Colon (tissue), 2 donors: Measurements from ENCODE around the gene ARL13A.
"Not testable (repeated sequence)": the region's sequence is repeated elsewhere in the genome, so short reads cannot be mapped to it uniquely, and the experiment has no call there.

Experiments
- FAIRE-seq: peaks from 2 replicates; lab custom pipeline; 2012; peaks lifted over from hg19 to GRCh38; lab: Jason Lieb, UNC
- donor health status: control.
- donor health status: control.

Gene ARL13A

DNA sequence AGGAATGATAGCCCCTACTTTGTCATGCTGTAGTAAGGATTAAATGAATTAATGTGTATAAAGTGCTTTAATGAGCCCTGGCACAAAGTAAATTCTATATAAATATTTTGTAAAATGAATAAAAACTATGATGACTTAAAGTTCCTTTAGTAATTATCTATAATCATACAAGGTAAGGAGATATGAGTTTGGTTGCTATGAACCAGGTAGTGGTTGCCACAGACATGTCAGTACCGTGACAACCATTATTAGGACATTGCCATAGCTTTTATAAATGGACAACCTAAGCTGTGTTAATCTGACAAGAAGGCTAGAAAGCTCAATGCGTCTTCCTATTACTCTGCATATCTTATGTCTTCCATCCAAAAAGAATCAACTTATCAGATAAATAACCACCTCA, at the start of gene ARL13A:
ARL13A (plus strand) TSS at position 301 of the 400 bp plus-strand sequence. CDS start 3,982 bp downstream, outside the sequence.
- FAIRE-seq = no peak

- no peak for FAIRE-seq
These were observed 45.1 kb upstream of the ARL13A start for GRCh38 chrX:100924375-100924774.

DNA sequence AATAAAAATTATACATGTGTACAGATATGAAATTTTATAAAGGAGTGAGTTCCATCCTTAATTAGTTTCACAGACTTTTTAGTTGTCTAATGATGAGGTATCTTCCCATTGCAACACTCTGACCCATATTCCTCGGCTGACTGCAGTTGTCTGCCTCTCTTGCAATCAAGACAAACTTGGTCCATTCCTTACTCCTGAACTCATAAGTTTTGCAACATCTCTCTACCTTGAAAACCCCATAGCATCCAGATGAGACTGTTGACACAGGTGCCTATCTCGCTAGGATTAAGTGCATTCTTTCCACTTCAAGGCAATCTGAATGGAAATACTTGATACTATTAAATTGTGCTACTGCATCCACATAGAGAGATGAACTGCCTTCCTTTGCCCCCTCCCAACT, 43.1 kb upstream of the ARL13A start:
- no peak for FAIRE-seq

DNA sequence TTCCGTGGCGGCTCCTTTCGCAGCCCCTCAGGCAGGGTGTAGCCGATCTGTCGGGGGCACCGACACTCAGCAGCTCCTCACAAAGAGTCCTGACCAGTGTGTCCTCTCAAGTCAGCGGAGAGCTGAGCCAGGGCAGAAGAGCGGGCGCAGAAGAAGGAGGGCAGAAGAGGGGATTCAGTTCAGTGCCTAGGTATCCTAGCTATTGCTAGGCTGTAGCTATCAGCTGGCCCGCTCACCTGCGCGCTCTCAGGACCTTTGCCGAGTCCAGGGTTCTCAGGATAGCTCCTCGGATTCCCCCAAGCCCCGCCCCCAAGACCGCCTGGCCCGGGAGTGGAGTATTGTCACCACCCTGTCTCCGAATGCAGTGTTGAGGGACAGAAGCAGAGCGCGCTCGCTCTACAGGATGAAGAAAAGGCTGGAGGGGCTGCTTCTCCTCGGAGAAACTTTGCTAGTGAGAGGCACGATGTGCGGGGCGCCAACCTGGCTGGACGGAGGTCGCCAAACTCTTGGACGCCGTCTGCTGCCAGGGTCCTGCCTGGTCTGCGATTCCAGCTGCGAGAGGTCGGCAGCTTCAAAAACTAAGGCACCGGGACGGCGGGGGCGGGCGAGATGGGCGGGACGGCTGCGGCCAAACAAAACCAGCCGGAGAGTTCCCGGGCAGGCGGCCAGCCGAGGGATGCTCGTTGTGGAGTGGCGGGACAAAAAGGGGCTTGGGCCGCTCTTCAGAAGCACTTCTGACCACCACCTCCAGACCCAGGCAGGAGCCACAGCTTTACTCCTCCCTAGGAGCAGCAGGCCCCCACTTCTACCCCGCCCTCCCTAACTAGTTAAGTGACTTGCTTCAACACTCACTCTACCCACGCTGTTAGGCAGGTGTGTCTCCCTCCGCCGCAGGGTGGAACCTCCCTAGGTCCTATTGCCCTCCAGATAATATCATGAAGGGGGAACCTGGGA, 40.6 kb upstream of the ARL13A start, which contains the start of gene XKRX:
XKRX (minus strand) TSS at position 258 of the 954 bp plus-strand sequence. CDS start 613 bp downstream, outside the sequence.
- FAIRE-seq = no peak

DNA sequence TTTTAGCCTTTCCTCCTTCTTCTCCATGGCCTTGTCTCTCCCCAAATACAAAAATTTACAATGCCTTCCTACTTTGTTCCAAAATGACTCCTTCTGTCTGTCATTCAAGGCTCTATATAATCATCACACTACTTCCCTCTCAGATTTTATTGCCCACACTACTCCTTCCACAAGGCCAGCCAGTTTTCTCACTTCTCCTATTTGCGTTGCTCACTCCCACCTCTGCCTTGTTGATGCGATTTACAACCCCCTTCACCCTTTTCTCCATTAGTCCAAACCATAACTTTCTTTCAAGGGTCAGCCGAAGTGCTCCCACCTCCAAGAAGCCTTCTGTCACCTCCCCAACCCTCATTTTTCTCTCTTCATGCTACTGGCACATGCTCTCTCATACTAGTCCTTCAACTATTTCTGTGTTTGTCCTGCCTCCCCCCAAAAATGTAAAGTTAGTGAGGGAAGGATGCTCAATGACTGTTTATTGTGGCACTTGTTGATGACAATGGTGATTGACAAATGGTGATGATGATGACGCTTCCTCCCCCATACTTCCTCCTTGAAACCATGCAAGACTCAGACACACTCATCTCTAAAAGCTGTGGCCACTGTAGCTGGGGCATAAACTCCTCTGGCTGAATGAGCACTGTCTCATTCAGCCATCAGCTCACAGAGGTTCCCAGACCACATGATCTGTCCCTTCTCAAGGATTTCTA, 38.1 kb upstream of the ARL13A start:
- no peak for FAIRE-seq

DNA sequence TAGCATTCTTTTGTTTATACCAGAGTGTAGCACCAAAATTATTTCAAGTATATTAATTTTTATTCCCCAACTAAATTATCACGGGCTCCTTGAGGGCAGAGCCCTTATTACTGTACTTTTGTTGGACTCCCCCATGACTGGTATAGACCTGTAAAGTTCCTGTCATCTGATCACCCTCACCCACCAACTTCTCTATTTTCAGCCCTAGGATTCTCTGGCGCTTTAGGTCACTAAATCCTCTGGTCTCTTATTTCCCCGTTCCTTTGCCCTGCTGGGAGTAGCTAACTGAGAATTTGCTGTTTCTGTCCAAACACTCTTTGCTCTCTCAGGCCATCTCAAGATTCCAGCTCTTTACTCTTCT, 37.6 kb upstream of the ARL13A start:
- FAIRE-seq = no peak

DNA sequence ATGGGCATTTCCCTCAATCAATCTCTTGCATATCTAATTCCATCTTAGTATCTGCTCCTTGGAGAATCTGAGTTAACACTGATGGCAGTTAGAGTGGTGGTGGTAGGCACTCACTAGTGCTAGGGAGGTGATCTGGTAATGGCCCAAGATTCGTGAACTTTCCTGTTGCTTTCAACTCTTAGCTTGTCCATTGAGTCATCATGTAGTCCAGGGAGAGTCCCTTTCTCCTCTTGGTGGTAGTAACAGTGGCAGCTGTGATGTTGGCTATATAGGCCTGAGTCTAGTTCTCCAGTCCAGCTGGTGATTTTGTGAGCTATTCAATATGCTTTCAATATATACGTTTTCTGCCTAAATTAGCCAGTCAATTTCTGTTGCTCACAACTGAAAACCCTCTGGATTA, 33.7 kb upstream of the ARL13A start:
- no peak for FAIRE-seq

DNA sequence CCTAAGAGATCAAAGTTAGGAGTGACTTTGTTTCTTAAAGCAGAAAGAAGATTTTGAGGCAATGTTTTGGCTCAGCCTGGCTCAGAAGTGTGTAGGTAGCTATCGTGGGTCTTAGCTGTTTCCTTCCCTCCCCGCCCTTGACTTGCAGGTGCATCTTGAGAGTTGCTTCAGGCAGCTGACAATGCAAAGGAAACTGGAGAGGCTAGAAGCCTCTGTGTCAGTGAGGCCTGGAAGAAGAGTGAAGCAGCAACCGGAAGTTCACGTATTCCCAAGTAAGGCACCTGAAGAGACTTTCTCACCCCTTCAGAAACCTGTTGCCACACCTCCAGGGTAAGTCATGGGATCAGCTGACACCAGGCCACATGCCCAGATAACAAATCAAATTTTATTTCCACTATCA, 30.2 kb upstream of the ARL13A start:
- no peak for FAIRE-seq

DNA sequence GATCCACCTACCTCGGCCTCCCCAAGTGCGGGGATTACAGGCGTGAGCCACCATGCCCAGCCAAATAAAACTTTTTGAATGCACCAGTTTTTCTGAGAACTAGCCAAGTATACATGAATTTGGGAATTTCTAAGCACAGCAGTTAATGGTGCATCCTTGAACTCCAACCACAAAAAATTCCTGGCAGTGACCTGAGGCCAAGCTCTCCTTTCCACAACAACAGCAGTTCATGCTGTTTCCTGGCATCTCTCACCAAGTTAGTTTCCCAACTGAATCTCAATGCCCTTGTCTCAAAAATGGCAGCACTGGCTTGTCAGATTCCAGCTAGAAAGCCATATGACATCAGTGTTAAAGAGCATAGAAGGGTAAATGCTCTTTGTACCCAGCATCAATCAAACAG, 24.9 kb upstream of the ARL13A start:
- FAIRE-seq = no peak

DNA sequence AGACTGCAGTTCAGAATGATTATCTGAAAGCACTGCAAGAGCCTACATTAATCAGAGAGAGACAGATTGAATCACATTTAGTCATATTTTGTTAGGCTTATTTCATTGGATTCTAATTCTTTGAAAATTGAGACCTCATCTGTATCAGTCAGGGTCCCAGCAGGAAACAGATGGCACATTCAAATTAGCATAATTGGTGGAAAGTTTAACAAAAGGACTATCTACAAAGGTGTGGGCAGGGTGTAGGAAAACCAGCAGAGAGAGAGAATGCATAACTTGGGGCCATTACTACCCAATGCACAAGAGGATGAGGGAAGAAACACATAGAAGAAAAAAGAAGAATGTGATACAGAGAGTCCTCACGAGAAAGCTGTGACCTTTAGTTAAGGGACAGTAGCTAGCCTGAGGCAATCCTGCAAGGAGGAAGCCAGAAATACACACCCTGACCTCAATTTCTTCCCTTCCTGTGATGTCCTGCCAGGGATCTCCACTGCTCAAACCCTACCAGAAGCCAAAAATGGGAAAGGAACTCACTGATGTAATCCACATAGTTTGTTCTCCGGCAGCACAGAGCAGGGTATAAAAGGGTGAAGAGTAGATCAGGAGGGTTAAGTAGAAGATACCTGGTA, 23.1 kb upstream of the ARL13A start:
- no peak for FAIRE-seq

GRCh38 chrX:100948557-100948956, 21.0 kb upstream of the ARL13A start:
- no peak for FAIRE-seq

GRCh38 chrX:100962811-100963210, 6.7 kb upstream of the ARL13A start:
- FAIRE-seq = peak; percentile 28

GRCh38 chrX:100964362-100964761, 5.1 kb upstream of the ARL13A start:
- FAIRE-seq = peak; percentile 93

DNA sequence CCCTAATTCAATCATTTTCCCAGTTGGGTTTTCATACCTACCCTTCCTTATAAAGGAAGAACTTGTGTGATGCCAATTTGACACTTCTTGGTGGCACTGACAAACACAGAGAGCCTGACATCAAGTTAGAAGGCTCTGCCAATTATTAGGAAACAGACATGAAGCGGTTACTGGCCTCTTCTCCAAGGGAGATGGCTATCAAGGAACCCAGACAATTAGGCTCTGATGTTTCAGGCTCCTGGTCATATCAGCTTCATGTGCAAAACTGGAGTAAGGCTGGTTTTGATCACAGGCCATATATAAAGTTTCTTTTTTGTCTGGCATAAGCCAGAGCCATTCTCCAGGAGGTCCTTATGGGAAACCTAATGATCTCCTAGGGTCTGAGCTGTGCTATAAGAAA, 428 bp downstream of the ARL13A start:
- no peak for FAIRE-seq

- FAIRE-seq = no peak
These were observed 3.9 kb downstream of the ARL13A start for GRCh38 chrX:100973411-100973810.

DNA sequence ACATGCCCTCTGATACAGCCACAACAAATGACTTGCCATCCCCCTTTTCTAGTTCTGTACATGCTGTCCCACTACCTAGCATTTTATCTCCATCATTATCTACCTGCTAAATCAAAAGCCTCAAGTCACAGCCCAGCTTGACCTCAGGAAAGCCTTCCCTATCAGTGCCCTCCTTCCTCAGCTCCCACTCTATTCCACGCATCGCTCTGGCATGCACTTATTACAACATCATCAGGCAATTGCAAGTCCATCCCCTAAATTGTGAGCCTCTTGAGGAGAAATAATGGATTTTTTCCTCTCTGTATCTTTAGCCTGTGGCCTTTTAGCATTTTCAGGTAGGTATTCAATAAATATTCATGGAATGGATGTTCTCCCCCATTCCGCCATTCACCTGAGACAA, 5.7 kb downstream of the ARL13A start:
- FAIRE-seq = no peak

- FAIRE-seq = no peak
These were observed 6.7 kb downstream of the ARL13A start for GRCh38 chrX:100976211-100976610.

GRCh38 chrX:100979881-100980607, 10.5 kb downstream of the ARL13A start:
- no peak for FAIRE-seq

DNA sequence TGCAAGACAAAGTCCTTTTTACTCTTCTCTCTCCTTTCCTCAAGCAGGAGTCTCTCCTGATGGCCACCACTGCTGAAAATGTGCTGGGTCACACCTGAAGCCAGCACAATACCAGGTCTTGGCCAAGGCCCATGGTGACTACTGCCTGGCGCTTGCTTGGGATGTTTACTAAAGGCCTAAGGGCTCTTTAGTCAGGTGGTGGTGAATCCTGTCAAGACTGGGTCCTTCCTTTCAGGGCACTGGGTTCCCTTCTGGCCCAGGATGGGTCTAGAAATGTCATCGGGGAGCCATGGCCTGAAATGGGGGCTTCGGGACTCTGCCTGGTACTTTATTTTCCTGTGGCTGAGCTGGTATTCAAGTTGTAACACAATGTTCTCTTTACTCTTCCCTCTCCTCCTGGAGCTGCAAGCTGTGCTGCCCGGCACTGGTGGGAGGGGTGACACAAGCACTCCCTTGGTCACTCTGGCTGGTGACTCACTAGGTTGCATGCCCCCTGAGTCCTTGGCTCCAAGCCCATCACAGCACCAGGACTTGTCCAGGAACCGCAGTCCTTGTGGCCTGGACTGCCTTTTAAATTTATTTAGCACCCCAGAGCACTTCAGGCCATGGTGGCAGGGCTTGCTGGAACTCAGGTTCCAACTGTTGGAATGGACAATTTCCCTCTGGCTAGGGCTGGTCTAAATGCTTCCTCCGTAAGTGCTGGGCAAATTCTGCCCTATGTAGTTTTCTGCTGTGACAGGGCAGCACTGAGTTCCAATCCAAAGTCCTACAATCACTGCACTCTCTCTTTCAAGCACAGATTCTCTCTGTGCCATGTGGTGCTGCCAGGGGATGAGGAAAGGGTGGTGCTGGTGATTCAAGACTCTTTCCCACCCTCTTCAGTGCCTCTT, 11.3 kb downstream of the ARL13A start:
- FAIRE-seq = no peak

GRCh38 chrX:100981498-100981845, 12.0 kb downstream of the ARL13A start:
- FAIRE-seq = not testable (repeated sequence)

DNA sequence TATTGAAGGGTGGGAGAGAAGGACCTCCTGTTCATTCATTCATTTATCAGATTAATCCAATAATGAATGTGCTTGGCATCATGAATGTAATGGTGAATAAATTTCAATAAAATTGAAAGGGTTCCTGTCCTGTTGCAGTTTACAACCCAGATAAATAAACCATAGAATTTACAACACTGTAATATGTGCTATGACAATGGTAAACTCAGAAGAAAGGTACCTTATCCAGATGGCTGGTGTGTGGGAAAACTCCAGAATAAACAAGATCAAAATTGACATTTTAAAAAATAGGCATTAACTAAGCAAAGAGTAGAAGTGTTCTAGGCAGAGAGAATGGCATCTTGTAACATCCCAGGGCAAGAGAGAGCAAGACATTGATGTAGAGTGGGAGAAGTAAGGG, 15.3 kb downstream of the ARL13A start:
- FAIRE-seq = no peak
